GM21390 (cell line): Measurements from ENCODE around the gene MAST4.

ENCODE experiments used
- ATAC-seq: cut with Tn5 transposase; IDR thresholded peaks from one replicate; pipeline ENCODE4 v1.9.1; 2021; ENCODE audit not compliant: unreplicated experiment

The MAST4 gene

GRCh38 chr5:67195406-67196275, 599.4 kb downstream of the MAST4 start:
- ATAC-seq: no peak

- ATAC-seq: no peak
Measured at GRCh38 chr5:67196537-67197059, 600.4 kb downstream of the MAST4 start, which contains the start of gene CD180. Gene CD180 (minus strand): TSS chr5:67196799. CDS start chr5:67196641, 158 bp downstream.

GRCh38 chr5:67197536-67197935, 601.3 kb downstream of the MAST4 start:
- ATAC-seq: no peak

GRCh38 chr5:67198917-67199316, 602.7 kb downstream of the MAST4 start:
- no peak for ATAC-seq

- ATAC-seq: no peak
Measured at GRCh38 chr5:67199859-67200258, 603.7 kb downstream of the MAST4 start.

GRCh38 chr5:67200809-67201562, 604.8 kb downstream of the MAST4 start:
- ATAC-seq: no peak

- ATAC-seq: peak; percentile 20
Measured at GRCh38 chr5:67201897-67202549, 605.8 kb downstream of the MAST4 start.

GRCh38 chr5:67202828-67203227, 606.6 kb downstream of the MAST4 start:
- no peak for ATAC-seq

- no peak for ATAC-seq
Measured at GRCh38 chr5:67203701-67204074, 607.5 kb downstream of the MAST4 start.

- ATAC-seq: no peak
Measured at GRCh38 chr5:67204821-67205220, 608.6 kb downstream of the MAST4 start.

GRCh38 chr5:67205981-67206380, 609.8 kb downstream of the MAST4 start:
- no peak for ATAC-seq

- ATAC-seq: peak; percentile 39
Measured at GRCh38 chr5:67206461-67206860, 610.3 kb downstream of the MAST4 start.

GRCh38 chr5:67206929-67207328, 610.7 kb downstream of the MAST4 start:
- ATAC-seq: peak; percentile 76

- ATAC-seq: no peak
Measured at GRCh38 chr5:67208403-67208802, 612.2 kb downstream of the MAST4 start.

- ATAC-seq: peak; percentile 23
Measured at GRCh38 chr5:67209141-67209771, 613.1 kb downstream of the MAST4 start.

- ATAC-seq: no peak
Measured at GRCh38 chr5:67211926-67212325, 615.7 kb downstream of the MAST4 start.

GRCh38 chr5:67214036-67214435, 617.8 kb downstream of the MAST4 start:
- ATAC-seq: no peak

- no peak for ATAC-seq
Measured at GRCh38 chr5:67214707-67215447, 618.7 kb downstream of the MAST4 start.

- ATAC-seq: peak; percentile 100
Measured at GRCh38 chr5:67215519-67216471, 619.6 kb downstream of the MAST4 start.
